SK-N-MC (cell line): ENCODE results near the gene NOS2.
A peak's percentile ranks its signal among the peaks of the same experiment; 100 is the strongest.
"Not testable (repeated sequence)": the region's sequence is repeated elsewhere in the genome, so short reads cannot be mapped to it uniquely, and the experiment has no call there.

Experiments
- DNase-seq: peaks from one replicate; pipeline ENCODE4 v3.0.0-alpha.2; 2011; ENCODE audit warnings: low read depth, low spot score
- H3K27ac ChIP-seq: fragments of 200-600 bp; sonication (generic); 2 replicates; pipeline ENCODE4 v1.5.1; 2016; ENCODE audit warnings: mixed run types
- H3K36me3 ChIP-seq: fragments of 200-600 bp; sonication (generic); 2 replicates; pipeline ENCODE4 v1.6.1; 2017; ENCODE audit warnings: antibody characterized with exemption, low read length, mixed read lengths; ENCODE audit not compliant: insufficient read depth
- H3K4me3 ChIP-seq: fragments of 200-600 bp; sonication (generic); 2 replicates; pipeline ENCODE4 v1.5.1; 2016
- H3K9ac ChIP-seq: fragments of 200-600 bp; sonication (generic); 2 replicates; pipeline ENCODE4 v1.8.0; 2017; ENCODE audit warnings: mixed run types, mixed read lengths; ENCODE audit not compliant: insufficient read length
- H3K9me3 ChIP-seq: fragments of 200-600 bp; sonication (generic); 2 replicates; pipeline ENCODE4 v1.6.1; 2017; ENCODE audit warnings: low read depth, mild to moderate bottlenecking, antibody characterized with exemption, low read length, moderate library complexity, mixed read lengths
- EZH2 ChIP-seq: fragments of 200-600 bp; sonication (generic); IDR thresholded peaks from one replicate; pipeline ENCODE4 v1.6.1; 2017; ENCODE audit warnings: antibody characterized with exemption
- FOXP2 ChIP-seq: optimal IDR thresholded peaks from 2 replicates; pipeline ENCODE3; 2011; ENCODE audit warnings: mild to moderate bottlenecking, moderate library complexity; ENCODE audit not compliant: insufficient read depth; ENCODE audit errors: extremely low read length, control extremely low read depth
- POLR2AphosphoS5 ChIP-seq: IDR thresholded peaks from 2 replicates; pipeline ENCODE4 v1.6.1; 2012; ENCODE audit warnings: mild to moderate bottlenecking, low read depth, low read length, borderline replicate concordance

Gene NOS2

GRCh38 chr17:27765353-27765752, 35.0 kb downstream of the NOS2 start:
- H3K4me3 ChIP-seq = no peak overlapping the region
- H3K36me3 ChIP-seq = no peaks in the 10 kb centered on the region
- H3K9me3 ChIP-seq = no peaks in the 10 kb centered on the region
- no peak overlapping the region for H3K27ac ChIP-seq
- no peak for DNase-seq
- no peak overlapping the region for H3K9ac ChIP-seq
- TF ChIP-seq EZH2 (no peak), POLR2AphosphoS5 (no peak), FOXP2 (no peak)

GRCh38 chr17:27764589-27764988, 35.7 kb downstream of the NOS2 start:
- Histone ChIP-seq H3K27ac (no peak overlapping the region), H3K4me3 (no peak overlapping the region), H3K9ac (no peak overlapping the region), H3K9me3 (no peaks in the 10 kb centered on the region), H3K36me3 (no peaks in the 10 kb centered on the region)
- TF ChIP-seq EZH2 = no peak
- TF ChIP-seq POLR2AphosphoS5 = no peak
- DNase-seq = no peak

DNA sequence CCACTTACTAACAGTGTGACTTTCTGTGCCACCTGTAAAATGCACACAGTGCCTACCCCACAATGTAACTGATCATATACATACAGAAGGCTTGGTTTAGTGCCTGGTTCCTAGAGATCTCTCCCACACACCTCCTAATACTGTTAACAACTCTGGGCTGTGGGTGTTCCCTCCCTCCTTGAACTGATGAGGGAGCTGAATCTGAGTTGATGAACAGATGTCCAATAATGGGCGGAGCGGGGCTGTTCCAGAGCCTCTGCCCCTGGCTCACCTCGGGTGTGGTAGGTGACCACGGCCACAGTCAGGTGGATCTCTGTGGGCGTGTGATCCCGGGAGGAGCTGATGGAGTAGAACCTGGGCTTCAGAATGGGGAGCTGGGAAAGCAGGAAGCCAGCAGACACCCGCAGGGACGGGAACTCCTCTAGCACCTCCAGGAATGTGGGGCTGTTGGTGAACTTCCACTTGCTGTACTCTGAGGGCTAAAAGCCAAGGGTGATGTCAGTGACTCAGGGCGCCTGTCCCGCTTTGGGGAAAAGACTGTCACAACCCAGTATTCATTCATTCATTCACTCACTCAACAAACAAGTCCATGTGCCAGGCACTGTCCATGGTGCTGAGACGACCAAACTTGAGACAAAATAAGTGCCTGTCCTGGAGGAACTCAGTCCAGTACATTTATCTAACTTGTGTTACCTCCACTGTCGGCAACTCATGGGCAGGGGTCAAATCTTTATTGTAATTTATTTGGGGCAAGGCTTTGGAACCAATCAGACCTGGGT, 37.6 kb downstream of the NOS2 start:
- Histone ChIP-seq H3K9ac (no peak overlapping the region), H3K9me3 (no peaks in the 10 kb centered on the region), H3K36me3 (no peaks in the 10 kb centered on the region), H3K27ac (no peak overlapping the region), H3K4me3 (no peak overlapping the region)
- TF ChIP-seq EZH2 (no peak), FOXP2 (no peak), POLR2AphosphoS5 (no peak)
- no peak for DNase-seq

DNA sequence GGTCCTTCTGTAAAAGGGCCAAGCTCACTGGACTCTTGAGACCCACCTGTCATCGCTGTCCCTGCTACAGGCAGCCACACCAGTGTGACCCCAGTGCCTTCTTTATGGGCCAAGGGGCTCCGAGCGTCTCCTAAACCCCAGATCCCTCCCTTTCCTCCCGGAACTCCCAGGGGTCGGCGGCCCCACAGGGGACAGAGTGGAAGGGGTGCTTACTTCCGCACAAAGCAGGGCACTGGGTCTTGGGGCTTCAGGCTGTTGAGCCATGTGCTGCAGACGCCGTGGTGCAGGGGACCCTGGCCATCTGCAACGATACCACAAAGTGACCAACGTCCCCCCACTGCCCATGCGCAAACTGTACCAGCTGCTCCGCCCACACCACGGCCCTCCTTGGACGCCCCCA, 39.4 kb downstream of the NOS2 start:
- not testable (repeated sequence) for H3K36me3 ChIP-seq, H3K9me3 ChIP-seq, H3K9ac ChIP-seq, H3K27ac ChIP-seq, H3K4me3 ChIP-seq, DNase-seq

DNA sequence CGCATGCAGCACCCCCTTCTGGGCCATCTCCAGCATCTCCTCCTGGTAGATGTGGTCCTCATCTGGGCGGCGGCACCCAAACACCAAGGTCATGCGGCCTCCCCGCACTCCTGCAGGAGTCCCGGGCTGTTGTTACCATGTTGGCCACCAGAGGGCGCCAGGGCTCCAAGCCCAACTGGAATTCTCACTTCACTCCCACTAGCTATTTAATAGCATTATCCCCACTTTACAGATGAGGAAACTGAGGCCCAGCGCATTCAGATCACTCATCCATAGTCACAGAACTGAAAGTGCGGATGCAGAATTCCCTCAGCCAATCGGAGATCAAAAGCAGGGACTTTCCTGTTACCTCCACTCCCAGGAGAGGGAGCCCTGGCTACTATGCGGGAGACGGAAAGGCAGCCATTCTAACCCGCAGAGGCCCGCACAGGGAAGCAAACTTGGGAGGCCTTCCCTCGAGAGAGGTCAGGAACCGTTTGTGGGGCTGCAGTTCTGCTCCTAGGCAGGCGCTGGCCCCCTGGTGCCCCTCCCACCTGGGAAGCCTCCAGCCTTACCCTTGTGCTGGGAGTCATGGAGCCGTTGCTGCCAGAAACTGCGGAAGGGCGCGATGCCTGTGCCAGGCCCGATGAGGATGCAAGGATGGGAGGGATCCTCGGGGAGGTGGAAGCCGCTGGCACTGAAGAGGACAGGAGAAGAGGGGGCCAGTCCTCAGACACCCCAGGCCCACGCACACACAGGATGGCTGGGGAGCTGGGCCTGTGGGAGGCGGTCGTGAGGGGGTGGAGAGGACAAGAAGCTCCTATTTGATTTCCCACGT, 40.1 kb downstream of the NOS2 start:
- Histone ChIP-seq H3K4me3 (no peak overlapping the region), H3K36me3 (no peaks in the 10 kb centered on the region), H3K9ac (no peak overlapping the region), H3K9me3 (no peaks in the 10 kb centered on the region), H3K27ac (no peak overlapping the region)
- no peak for DNase-seq
- TF ChIP-seq EZH2 (no peak), POLR2AphosphoS5 (no peak), FOXP2 (no peak)

GRCh38 chr17:27759528-27759927, 40.8 kb downstream of the NOS2 start:
- DNase-seq = no peak
- Histone ChIP-seq H3K4me3 (no peak overlapping the region), H3K36me3 (no peaks in the 10 kb centered on the region), H3K27ac (no peak overlapping the region), H3K9ac (no peak overlapping the region), H3K9me3 (no peaks in the 10 kb centered on the region)
- TF ChIP-seq EZH2 = no peak
- TF ChIP-seq FOXP2 = no peak
- no peak for TF ChIP-seq POLR2AphosphoS5

DNA sequence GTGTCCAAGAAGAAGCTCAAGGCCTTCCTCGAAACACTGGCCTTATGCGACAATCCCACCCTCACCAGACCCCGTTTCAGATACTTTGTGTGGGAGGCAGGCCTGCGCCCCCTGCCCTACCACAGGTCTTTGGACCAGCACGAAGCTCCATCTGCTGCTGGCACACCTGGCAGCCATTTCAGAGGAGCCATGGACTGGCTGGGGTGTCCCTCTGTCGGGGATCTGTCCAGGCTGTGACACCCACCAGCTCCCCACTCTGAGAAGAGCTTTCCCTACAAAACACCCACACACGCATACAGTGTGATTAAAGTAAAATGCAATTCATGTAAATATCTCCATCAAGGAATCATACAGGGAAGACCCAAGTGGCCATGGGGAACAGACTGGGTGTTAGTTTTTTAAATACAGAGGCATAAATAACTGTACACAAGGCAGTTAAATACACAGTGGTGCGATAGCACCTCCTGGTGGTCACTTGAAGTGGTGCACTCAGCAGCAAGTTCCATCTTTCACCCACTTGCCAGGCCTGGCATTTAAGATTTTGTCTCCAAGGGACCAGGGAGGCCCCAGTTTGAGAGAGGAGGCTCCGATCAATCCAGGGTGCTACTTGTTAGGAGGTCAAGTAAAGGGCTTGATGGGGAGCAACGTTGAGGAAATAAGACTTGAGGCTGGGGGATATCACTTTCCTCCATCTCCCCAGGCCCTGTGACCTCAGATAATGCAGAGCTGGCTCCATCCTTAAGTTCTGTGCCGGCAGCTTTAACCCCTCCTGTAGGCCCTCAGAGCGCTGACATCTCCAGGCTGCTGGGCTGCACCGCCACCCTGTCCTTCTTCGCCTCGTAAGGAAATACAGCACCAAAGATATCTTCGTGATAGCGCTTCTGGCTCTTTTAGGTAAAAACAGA, 43.6 kb downstream of the NOS2 start:
- Histone ChIP-seq H3K9me3 (no peaks in the 10 kb centered on the region), H3K36me3 (no peaks in the 10 kb centered on the region), H3K27ac (no peak overlapping the region), H3K4me3 (no peak overlapping the region), H3K9ac (no peak overlapping the region)
- TF ChIP-seq POLR2AphosphoS5 (no peak), EZH2 (no peak), FOXP2 (no peak)
- peak; percentile 8 for DNase-seq
